GM19324 (cell line): ENCODE data around the gene RIOK3.
A peak's percentile ranks its signal among the peaks of the same experiment; 100 is the strongest.
"Not testable (repeated sequence)": the region's sequence is repeated elsewhere in the genome, so short reads cannot be mapped to it uniquely, and the experiment has no call there.

Source experiments
- ATAC-seq: cut with Tn5 transposase; IDR thresholded peaks from one replicate; pipeline ENCODE4 v1.9.1; 2021; ENCODE audit warnings: mild to moderate bottlenecking, moderate library complexity; ENCODE audit not compliant: unreplicated experiment, low FRiP score

The RIOK3 gene

GRCh38 chr18:23450022-23450421, 3.1 kb upstream of the RIOK3 start:
- no peak for ATAC-seq

- no peak for ATAC-seq
These were observed 2.1 kb upstream of the RIOK3 start for GRCh38 chr18:23451011-23451410.

GRCh38 chr18:23451491-23451890, 1.6 kb upstream of the RIOK3 start:
- no peak for ATAC-seq

- ATAC-seq = no peak
These were observed 750 bp upstream of the RIOK3 start for GRCh38 chr18:23452347-23452727.

- no peak for ATAC-seq
These were observed 582 bp downstream of the RIOK3 start for GRCh38 chr18:23453680-23454058.

- no peak for ATAC-seq
These were observed 3.7 kb downstream of the RIOK3 start for GRCh38 chr18:23456835-23457234.

- no peak for ATAC-seq
These were observed 5.9 kb downstream of the RIOK3 start for GRCh38 chr18:23458830-23459529.

- ATAC-seq = no peak
These were observed 6.4 kb downstream of the RIOK3 start for GRCh38 chr18:23459530-23459921.

GRCh38 chr18:23460285-23461273, 7.5 kb downstream of the RIOK3 start:
- ATAC-seq = no peak

- no peak for ATAC-seq
These were observed 9.8 kb downstream of the RIOK3 start for GRCh38 chr18:23462876-23463275.

- ATAC-seq = no peak
These were observed 15.8 kb downstream of the RIOK3 start for GRCh38 chr18:23468753-23469459.

GRCh38 chr18:23470620-23471387, 17.7 kb downstream of the RIOK3 start:
- no peak for ATAC-seq

GRCh38 chr18:23471486-23471885, 18.4 kb downstream of the RIOK3 start:
- no peak for ATAC-seq

GRCh38 chr18:23479829-23480505, 26.9 kb downstream of the RIOK3 start:
- ATAC-seq = no peak

- no peak for ATAC-seq
These were observed 31.6 kb downstream of the RIOK3 start for GRCh38 chr18:23484561-23485182.

- no peak for ATAC-seq
These were observed 32.3 kb downstream of the RIOK3 start for GRCh38 chr18:23485386-23485785.

GRCh38 chr18:23487738-23488570, 34.9 kb downstream of the RIOK3 start:
- peak; percentile 72 for ATAC-seq

GRCh38 chr18:23489586-23489985, 36.5 kb downstream of the RIOK3 start:
- ATAC-seq = not testable (repeated sequence)
